Right hindlimb (tissue), 1 donor: ENCODE data around the gene STX19.

Experiments
- DNase-seq: peaks from one replicate; pipeline ENCODE4 v3.0.0-alpha.2; 2018

STX19 gene

GRCh38 chr3:94026623-94027022 lies 1.8 kb downstream of the STX19 start:
- DNase-seq: no peak

GRCh38 chr3:94024385-94024784 lies 4.0 kb downstream of the STX19 start:
- no peak for DNase-seq

- no peak for DNase-seq
Observed at GRCh38 chr3:94020293-94020692, 8.1 kb downstream of the STX19 start.

GRCh38 chr3:94019659-94020058 lies 8.7 kb downstream of the STX19 start:
- DNase-seq: no peak

GRCh38 chr3:94015025-94015424 lies 13.4 kb downstream of the STX19 start:
- no peak for DNase-seq

- no peak for DNase-seq
Observed at GRCh38 chr3:94012185-94012584, 16.2 kb downstream of the STX19 start.

- no peak for DNase-seq
Observed at GRCh38 chr3:94011233-94011711, 17.1 kb downstream of the STX19 start.

GRCh38 chr3:94009608-94010007 lies 18.8 kb downstream of the STX19 start:
- no peak for DNase-seq

GRCh38 chr3:94008253-94008652 lies 20.1 kb downstream of the STX19 start:
- no peak for DNase-seq

- DNase-seq: no peak
Observed at GRCh38 chr3:94004301-94004910, 24.0 kb downstream of the STX19 start.

GRCh38 chr3:94001827-94002495 lies 26.4 kb downstream of the STX19 start:
- DNase-seq: no peak

GRCh38 chr3:94001191-94001590 lies 27.2 kb downstream of the STX19 start:
- no peak for DNase-seq

GRCh38 chr3:93994056-93994455 lies 34.3 kb downstream of the STX19 start:
- no peak for DNase-seq

- no peak for DNase-seq
Observed at GRCh38 chr3:93992207-93992606, 36.2 kb downstream of the STX19 start.

GRCh38 chr3:93991631-93992030 lies 36.8 kb downstream of the STX19 start:
- no peak for DNase-seq

GRCh38 chr3:93989241-93989640 lies 39.2 kb downstream of the STX19 start:
- DNase-seq: no peak

GRCh38 chr3:93988764-93989163 lies 39.6 kb downstream of the STX19 start:
- DNase-seq: no peak

GRCh38 chr3:93988283-93988682 lies 40.1 kb downstream of the STX19 start:
- DNase-seq: no peak

GRCh38 chr3:93984618-93985017 lies 43.8 kb downstream of the STX19 start:
- no peak for DNase-seq

GRCh38 chr3:93983408-93983807 lies 45.0 kb downstream of the STX19 start:
- no peak for DNase-seq

- no peak for DNase-seq
Observed at GRCh38 chr3:93981649-93982048, 46.7 kb downstream of the STX19 start.

- peak; percentile 98 for DNase-seq
Observed at GRCh38 chr3:93979850-93980676, 48.3 kb downstream of the STX19 start, which contains the start of gene ARL13B. ARL13B (plus strand) TSS chr3:93980155; CDS start chr3:93980424, 269 bp downstream.
